GM19468 (cell line): ENCODE measurements around the gene TMEM154.

Source experiments
- ATAC-seq: cut with Tn5 transposase; IDR thresholded peaks from one replicate; pipeline ENCODE4 v1.9.1; 2021; ENCODE audit warnings: mild to moderate bottlenecking, moderate library complexity, moderate number of reproducible peaks; ENCODE audit not compliant: unreplicated experiment; ENCODE audit errors: extremely low read depth

TMEM154 gene

DNA sequence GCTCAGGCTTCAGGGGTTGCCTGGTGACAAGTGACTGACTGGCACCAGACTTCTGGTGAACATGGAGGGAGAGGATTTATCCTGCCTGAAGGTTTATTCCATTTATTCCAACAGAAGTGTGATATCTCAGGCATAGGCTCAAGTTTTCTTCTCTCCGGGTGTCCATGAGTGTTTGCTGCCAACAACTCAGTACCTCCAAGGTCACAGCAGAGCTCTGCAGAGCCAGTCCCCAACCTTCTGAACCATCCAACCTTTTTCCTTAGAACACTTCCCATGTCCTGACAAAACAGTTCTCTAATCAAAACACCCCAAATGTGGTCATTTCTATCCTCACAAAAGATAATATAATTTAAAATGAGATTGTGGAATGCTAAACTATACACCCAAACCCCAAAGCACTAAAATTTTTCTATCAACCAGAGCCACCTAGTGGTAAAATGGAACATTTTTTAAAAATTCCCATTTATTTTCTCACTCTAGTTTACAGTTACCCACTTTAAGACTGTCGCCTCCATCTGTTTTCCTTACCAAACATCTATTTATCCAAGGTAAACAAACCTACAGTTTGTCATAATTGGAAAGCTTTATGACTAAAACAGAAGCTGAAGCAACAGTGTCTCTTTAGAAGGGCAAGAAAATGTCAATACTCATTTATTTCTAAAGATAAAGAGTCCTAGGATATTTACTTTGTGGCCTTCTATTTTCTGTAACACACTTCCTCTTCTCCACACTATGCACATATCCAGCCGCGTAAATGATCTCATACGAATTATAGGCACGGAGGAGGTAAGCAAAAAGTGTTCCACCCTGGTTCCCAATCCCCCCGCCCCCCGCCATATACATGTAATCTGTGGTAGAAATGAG, 39.5 kb downstream of the TMEM154 start:
- no peak for ATAC-seq

DNA sequence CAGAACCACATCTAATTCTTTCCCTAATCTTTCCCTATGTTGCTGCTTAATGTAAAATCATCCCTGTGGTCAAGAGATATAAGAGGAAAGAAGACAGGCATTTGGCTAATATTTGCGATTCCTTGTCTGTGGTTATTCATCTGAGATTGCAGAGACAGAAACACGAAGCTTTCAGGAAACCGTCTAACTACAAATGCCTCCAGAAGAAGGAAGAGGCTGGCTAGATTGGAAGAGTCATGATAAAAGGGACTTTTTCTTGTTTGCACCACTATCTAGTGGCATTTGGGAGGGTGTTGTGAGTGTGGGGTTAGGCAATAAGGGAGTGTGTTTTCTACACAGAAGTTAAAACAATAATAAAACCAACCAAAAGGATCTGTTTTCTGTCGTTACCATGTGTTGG, 43.9 kb downstream of the TMEM154 start:
- no peak for ATAC-seq

DNA sequence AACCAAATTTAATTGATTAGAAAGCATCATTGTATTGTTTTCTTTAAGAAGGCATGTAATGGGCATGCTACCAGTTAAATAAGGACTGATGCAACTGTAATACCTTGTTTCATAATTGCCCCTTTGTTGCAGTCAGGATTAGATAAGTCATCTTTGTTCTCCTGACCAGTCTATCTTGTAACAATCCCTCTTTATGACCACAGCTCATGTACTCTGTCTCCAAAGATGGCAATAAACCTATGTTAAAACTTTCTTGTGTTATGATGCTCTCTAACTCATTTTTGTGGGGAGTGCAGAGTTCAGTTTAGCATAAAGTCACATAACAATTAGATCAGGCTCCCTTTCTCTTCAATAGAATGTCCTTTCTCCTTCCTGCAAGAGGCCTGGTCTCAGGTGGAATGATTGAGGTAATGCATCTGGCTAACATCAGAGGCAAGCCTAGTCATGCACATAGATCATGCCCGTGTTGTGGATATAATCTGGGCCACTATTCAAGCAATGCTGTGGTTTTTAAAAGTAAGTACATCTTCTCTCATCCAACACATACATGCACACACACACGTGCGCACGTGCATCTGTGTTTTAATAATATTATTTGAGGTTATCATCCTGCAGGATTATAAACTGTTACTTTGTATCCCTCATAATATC, 45.6 kb downstream of the TMEM154 start:
- no peak for ATAC-seq

DNA sequence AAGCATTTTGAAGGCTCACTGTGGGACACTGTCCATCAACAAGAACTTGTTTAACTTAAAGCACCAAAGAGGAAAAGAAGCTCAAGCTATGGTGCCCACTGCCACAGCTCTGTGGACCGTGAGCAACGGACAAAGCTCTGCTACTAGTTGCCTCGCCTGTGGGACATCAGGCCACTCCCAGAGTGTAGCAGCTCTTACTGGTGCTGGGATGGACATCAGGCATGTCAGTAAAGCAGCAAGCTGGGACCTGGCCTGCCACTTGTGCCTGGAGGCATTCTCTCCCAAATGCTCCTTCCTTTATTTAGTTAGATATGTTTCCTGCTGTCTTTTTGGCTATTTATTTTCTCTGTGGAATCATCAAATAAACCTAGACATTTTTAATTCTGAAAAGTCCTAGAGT, 46.7 kb downstream of the TMEM154 start:
- ATAC-seq: no peak

DNA sequence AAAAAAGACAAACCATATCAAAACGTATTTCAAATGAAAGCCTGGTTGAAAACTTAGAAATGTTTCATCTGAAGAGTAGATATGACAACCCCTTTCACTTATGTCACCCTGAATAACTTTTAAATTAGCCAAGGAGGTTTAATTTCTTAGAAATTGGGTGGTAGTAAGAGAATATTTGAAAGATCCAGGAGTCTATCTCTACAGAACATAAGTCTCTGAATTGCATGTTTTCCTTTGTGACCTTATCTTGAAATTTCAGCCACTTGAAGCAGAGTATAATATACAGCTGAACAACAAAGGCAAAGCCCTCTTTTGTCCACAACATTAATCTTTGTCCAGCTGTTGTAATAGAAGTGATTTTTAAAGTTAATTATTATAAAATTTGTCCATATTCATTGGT, 49.5 kb downstream of the TMEM154 start:
- no peak for ATAC-seq

DNA sequence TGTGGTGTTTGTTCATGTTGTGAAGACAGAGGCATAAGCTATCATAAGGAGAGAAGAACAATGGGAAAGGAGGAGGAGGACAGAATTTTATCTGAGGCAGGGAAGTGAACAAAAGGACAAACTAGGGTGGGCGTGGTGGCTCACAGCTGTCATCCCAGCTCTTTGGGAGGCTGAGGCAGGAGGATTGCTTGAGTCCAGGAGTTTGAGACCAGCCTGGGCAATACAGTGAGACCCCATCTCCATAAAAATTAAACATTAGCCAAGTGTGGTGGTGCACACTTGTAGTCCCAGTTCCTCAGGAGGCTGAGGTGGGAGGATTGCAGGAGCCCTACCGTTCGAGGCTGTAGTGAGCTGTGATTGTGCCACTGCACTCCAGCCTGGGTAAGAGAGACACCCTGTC, 49.9 kb downstream of the TMEM154 start:
- no peak for ATAC-seq

DNA sequence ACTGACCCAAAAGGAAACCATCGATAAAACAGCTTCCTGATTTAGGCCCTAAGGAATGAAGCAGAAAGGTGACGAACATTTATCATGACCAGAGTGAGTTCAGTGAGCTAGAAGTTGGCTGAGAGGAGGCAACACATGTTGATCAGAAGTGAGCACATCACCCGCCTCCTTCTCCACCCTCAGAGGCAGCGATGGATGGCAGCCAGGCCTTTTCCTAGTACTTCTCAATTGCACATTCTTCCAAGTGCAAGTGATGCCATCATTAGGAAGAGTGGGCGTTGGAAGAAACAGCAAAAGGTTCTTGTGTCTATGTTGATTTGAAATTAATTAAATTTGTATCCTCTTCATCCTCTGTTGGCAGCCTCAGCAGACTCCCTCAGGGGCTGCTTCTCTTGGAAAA, 51.7 kb downstream of the TMEM154 start:
- no peak for ATAC-seq

DNA sequence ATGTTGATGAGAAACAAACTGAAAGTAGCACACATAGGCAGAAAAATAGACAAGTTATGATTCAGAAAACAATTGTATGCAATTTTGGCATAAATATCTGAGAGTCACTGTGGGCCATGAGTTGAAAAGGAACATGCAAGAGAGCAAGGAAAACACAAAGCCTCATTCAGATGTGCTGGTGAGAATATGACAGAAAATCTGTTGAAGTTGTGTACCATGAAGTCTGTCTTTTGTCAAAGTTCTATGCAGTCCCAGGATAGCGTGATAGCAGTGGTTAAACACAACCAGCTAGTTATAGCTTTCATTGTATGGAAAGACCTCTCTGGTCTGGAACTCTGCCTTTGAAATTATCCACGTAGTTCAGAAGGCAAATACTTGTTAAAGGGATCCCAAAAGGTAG, 53.0 kb downstream of the TMEM154 start:
- ATAC-seq: no peak

DNA sequence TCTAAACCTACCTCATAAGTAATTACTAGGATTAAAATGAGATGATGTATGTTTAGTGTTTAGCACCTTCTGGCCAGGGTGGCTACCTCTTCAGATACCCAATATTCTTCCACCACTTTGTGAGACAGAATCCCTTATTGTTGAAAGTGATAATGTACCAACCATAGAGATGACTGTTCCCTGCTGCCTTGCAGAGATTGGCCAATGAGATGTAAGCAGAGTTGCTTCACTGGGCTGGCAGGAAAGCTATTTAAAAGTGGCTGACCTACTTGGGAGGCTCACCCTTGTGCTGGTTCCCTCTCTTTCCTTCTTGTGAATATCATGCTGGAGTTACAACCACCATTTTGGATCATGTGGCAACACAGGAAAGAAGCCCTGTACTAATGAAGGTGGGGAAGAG, 58.9 kb downstream of the TMEM154 start:
- ATAC-seq: no peak

DNA sequence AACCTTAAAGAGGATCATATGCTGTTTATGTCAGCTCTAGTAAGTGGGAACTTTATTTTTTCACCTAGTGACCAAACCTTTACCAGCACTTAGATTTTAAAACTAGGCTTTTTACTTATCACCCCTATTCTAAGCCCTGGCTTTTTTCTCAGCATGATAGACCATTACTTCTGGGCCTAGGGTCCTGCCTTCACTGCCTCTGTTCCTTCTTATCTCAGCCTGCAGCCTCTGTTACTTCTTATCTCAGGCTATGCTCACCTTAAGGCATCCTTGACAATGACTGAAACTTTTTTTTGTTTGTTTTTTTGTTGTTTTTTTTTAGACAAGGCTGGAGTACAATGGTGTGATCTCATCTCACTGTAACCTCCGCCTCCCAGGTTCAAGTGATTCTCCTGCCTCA, 59.6 kb downstream of the TMEM154 start:
- ATAC-seq: no peak

DNA sequence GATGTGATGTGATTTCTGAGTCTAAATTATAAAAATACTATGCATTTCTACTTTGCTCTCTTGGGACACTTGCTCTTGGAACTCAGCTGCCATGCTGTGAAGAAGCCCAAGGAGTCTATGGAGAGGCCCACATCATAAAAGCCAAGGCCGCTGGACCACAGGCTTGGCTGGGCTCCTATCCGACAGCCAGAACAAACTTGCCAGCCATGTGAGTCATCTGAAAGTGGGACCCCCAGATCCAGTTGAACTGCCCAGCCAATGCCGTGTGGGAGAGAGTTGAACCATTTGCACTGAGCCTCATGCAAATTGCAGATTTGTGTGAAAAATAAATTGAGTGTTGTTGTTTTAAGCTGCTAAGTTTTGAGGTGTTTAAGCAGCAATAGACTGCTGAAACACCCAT, 60.2 kb downstream of the TMEM154 start:
- no peak for ATAC-seq

DNA sequence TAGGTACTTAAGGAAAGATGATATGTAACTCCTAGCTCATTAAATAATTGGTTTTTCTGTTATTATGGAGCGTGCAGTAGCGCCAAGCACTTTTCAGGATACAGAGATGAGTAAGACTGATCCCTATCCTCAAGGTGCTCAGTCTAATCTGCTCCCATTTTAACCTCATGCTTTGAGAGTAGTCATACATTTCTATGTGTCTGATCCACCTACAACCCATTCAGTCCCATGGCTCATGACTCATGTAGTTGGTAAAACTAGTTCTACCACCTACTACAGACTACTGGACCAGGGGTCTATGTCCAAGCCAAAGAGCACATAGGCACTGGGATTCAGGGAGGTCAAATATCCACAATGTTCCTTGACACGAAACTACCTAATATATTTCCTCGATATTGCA, 60.8 kb downstream of the TMEM154 start:
- no peak for ATAC-seq

DNA sequence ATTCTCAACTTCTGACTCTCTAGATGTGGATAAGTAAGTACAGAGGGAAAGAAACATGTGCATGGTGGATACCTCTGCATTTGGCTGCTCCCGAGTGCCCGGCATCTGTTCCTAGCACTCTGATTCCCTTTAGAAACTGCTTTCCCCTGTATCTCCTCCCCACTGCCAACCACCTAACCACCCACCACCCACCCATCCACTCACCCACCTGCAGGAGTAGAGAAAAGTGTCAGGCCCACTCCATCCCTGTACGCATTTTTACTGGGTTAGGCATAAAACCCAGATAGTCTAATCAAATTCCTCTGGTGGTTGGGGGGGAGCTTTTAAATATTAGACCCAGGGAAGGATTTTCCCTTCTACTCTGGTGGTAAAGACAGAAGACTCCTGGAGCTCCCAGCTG, 63.0 kb downstream of the TMEM154 start:
- no peak for ATAC-seq

DNA sequence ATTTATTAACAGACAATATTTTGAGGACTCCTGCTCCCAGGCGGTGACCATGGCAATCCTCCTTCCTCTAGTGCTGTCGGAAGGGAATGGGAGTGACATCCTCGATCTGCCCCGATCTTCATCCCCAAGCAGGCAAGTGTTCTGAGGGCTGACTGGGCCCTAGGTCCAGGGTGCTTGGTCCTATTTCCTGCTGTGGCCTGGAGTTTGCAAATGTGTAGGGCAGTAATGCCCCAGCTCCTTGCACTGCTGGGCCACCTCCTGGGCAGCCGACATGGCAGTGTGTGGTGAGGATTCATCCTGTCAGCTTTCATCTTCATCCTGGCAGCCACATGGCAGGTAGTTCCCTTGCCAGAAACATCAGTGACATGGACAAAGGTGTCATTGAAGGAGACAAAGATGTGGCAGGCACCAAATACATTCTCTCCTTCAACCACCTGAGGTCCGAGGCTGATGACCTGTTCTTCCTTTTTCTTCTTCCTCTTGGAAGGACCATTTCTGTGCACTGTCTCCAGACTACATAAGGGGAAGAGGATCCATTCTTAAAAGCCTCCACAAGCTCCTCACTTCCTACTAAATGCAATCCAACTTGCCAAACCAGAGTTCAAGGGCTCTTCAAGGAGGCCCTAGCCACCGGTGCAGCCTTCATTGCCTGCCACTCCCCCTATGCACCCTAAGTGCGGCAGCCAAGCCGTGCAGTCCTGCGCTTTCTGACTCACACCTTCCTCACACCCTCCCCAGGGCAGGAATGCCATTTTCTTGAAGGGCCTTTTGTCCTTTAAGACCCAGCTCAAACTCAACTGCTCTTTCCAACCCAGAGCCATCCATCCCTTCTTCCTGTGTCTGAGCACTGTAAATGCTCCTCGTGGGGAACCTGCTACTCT, 65.7 kb downstream of the TMEM154 start:
- ATAC-seq: no peak

DNA sequence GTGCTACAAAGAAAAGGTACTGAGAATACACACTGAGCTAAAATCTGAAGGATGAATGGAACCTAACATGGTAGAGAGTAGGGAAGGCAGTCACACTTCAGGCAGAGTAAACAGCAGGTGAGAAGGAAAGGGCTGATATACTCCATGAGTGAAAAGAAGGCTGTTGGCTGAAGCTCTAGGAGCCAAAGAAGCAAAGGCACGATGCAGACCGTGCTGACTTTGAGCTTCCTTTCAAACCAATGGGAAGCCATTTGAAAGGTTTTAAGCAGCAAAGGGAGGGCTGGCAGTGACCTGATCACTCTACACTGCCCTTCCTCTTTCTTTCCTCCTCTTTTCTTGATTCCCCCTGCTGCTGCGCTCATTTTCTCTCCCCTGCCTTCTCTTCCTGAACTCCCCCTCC, 66.4 kb downstream of the TMEM154 start:
- ATAC-seq: no peak

DNA sequence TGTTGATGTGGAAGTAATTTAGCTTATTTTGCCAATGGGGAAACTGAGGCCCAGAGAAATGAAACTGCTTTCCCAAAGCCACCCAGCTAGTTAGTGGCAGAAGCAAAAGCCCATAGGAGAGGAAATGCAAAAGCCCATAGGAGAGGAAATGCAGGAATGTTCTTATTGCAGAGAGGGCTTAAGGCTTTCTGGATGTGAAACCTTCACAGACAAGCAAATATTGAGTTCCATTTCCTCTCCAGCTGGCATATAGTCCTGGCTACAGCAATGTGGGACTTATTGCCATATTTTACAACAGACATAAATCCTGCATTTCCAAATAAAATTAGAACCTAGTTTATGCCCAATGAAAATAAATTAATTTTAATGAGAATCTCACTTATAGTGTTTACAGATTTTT, 69.7 kb downstream of the TMEM154 start:
- ATAC-seq: no peak

DNA sequence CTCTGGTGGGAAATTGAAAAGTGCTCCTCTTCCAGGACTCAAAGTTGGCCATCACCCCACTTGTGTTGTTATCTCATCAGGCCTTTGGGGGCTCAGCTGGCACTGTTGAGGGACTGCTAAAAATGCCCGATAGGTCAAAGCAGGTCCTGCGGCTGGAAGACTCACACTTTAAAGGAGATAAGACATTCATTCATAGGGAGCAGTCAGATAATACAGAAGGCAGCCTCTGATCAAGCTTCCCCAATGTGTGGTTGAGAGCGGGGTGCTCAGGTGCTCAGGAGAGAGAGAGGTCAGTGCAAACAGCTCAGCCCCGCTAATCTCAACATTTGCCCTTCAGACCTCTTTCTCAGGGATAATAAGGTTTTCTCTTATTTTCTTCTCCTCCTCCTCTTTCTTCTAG, 70.3 kb downstream of the TMEM154 start:
- ATAC-seq: no peak

DNA sequence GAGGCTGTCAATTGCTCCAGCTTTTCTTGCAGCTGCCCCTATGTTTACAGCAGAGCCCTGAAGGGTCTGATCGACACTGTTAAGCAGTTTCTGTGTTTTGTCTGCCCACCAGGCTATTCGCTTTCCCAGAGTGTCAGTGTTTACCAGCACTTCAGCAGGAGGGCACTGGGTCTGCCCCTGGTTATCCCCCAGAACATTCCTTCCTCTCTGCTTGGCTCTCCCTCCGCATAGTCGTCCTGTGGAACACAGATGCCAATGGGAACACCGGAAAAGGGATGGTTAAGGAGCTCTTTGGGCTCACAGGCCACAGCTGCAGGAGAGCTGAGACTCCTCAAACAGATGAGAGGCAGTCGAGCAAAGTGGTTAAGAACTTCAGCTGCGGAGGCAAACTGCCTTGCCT, 72.6 kb downstream of the TMEM154 start:
- ATAC-seq: no peak

DNA sequence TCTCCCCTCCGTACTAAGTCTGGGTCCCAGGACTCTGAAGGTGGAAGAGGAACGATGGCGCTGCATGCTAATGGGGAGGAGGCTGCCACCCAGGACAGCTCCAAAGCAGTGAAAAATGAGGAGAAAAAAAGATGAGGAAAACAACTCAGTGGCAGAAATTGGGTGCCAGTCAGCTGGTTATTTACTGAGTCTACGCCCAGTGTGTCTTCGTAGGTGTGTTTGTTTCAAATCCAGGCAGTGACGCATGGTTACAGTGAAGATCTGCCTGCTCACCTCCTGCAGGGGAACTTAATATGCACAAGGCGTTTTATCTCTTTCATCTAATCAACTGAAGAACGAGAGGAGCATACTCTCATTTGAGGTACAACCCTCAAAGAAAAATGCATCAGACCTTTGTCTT, 73.0 kb downstream of the TMEM154 start:
- ATAC-seq: no peak

DNA sequence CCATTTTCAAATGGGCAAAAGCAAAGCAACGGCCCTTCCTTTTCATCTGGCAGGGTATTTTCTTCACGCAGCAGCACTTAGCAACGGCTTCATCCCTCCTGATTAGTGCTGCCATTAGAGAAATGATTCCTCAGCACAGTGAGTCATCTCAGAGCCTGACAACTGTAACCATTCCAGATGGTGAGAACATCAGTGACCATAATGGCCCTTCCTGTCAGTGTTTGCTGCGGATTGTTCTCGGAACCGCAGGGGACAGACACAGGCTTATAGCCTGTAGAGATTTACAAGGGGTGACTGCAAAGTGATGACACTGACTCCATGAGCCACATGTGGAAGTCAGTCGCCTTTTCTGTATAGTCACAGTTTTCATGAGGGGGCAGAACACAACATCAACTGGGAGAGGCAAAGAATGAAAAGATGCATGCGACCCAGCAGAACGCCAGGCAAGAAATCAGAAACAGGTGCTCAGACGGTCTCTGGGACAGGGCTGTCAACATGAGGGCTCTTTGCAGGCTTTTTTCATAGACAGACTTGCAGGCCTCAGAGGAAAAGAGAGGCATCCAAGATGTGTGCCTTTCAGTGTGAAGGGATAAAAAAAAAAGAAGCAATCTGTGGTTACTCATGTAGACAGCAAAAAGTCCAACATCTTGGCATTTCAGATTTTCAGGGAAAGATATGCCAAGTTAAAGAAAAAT, 74.0 kb downstream of the TMEM154 start:
- no peak for ATAC-seq
